HK-2 (cell line): ENCODE results near the gene RXRA.

Experiments used
- DNase-seq: peaks from one replicate; pipeline ENCODE4 v3.0.0-alpha.2; 2018; ENCODE audit not compliant: unreplicated experiment

RXRA gene

DNA sequence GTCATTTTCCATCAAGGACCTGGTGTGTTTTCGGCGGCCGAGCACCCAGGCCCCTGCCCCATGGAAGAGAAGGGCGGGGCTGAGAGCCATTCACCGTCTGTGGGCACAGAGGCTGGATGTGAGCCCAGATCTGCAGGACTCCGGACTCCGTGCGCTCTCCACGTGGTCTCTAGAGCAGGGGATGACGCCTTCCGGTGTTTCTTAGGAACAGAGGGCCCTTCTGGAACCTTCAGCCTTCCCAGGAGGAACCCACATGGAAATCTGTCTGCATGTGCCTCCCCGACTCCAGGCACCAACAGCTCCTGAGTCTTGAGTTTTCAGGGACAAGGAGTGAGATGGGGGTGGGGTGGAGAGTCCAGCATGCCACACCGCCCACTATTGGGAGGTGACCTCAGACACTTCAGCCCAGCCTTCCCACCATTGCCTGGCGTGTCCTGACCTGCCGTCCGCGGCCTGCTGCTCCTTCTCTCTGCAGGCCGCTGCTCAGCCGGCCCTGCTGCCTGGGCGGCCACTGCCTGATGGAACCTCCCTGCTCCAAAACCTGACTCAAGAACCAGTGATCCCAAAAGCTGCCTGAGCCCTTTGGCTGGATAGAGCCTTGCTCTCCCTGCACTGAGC is 2.4 kb upstream of the RXRA start:
- peak; percentile 79 for DNase-seq

DNA sequence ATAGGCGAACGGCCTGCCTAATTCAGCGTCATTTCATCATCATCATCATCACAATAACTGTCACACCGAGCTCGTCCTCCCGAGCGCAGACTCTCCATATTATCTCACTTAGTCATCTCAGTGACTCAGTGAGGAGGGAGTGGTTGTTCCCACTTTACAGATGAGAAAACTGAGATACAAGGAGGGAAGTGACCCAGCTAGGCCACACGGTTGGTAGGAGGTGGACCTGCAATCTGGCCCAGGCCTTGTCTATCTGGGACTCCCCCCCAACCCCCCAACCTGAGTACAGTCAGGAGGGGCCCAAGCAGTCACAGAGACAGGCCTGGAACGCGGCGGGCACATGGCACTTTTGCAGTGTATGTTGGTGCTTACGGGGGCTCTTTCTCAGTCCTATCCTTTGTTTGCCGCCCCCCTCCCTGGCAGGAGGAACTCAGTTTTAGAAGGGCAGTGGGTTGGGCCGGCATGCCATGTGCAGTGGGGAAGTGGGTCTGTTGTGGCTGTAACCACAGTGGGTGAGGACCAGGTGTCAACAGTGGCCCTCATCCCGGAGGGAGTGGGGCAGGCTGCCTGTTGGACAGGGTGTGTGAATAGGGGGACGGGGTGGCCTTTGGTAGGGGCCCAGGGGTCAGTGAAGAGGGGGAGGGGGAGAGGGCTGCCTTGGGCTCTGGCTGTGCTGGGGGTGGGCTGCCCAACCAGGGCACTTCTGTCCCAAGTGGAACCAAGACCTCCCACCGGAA is 1.7 kb upstream of the RXRA start:
- no peak for DNase-seq

DNA sequence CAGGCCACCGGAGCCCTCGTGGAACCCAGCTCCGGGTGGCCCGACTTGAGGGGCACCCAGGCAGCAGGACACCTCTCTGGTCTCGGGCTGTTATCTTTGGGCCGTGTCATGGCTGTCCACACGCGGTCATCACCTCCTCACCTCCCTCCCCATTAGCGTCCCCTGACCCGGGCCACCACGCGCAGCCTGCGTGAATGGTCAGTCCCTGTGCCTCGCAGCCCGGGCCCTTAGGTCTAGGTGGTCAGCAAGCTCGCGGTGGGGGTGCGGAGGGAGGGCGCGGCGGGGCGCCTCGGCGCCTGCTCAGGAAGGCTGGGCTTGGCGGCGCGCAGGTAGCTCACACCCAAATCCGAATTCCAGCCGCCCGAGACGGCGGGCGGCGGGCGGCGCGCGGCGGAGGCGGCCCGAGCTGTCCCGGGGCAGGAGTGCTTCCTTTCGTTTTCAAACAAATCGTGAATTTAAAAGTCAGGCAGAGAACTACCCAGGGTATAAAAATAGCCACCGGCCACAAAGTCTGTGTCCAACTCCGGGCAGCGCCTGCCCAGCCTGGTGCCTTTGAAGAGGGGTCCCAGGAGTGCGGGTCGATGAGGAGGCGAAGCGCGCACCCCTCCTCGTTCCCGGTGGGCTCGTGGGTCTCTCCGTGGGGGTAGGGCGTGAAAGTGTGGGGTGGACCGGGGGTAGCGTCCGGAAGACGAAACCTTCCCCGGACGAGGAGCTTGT is 1.0 kb upstream of the RXRA start:
- DNase-seq, result peak; percentile 64

DNA sequence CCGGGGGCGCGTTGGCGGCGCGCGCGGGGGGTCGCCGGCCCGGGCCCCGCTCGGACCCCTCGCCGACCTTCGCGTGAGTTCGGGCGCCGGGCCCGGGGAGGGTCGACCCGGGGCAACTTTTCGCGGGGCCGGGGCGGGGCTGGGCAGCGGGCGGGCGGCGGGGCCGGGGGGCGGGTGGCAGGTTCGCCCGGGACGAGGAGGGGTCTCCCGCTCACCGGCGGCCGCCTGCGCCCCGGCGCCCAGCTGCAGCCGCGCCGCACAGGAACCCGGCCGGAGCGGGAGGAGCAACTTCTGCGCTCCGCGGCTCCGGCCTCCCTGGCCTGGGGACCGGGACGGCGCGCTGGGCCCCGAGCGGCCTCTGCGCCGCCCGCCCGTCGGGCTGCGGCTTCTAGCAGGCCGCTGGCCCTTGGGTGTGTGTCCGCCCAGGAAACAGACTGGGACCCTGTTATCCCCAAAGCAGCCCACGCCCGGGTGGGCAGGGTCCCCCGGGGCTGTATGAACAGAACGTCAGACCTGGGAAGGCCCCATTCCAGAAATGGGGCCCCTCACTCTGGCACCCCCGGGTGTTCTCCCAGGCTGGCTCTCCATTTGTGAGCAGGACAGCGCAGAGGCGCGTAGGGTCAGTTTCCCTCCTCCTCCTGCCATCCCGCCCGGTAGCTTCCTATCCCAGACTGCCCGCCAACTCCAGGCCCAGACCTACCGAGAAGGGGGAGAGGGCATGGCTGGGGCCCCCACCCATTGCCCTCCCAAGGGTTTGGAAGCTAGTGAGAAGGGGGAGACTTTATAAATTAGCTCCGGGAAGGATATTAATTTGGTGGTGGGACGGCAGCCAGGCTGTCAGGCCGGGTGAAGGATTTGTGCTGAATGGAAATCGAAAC is 708 bp downstream of the RXRA start:
- DNase-seq, result peak; percentile 58

DNA sequence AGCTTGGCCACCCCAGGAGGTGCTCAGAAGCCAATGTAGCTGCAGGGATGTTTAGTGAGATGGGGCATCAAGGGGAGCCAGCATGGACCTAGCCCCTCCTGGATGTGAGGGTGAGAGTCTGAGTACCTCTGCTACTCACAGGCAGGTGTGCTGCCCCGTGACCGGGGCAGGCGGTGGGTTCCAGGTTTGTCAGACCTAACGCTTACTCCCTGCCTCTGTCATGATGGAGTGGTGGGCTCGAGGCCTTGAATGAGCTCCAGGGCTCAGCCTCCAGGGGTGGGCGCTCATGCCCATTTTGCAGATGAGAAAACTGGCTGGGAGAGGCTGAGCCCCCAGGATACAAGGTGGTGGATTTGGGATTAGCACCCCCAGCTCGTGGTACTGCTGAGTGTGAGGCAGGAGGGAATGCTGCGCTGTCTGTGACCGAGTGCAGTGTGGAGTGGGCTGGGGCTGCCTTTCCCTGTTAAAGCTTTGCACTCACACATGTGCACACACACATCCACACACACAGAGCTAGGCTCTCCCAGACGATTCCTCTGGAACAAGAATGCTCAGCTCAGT is 1.5 kb downstream of the RXRA start:
- no peak for DNase-seq

DNA sequence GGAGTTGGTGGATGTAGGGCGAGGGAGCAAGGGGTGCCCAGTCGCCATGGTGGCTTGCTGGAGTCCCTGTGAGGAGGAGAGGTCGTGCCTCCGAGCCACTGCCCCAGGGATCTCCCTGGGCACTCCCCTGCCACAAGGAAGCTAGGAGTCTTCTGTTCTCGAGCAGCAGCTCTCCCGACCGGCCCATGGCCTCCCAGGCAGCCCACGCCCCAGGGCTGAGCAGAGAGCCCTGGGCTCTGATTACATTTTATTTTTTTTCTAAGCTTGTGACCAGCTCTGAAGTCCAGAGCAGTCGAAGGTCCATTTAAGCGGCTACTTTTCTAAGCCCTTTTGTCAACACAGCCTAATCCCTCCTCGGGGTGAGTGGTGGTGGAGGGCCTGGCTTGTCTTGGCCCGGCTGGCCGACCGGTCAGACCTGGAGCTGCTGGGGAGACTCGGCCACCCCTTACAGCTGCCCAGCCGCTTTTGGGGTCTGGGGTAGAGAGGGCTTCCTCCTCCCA is 2.1 kb downstream of the RXRA start:
- no peak for DNase-seq

DNA sequence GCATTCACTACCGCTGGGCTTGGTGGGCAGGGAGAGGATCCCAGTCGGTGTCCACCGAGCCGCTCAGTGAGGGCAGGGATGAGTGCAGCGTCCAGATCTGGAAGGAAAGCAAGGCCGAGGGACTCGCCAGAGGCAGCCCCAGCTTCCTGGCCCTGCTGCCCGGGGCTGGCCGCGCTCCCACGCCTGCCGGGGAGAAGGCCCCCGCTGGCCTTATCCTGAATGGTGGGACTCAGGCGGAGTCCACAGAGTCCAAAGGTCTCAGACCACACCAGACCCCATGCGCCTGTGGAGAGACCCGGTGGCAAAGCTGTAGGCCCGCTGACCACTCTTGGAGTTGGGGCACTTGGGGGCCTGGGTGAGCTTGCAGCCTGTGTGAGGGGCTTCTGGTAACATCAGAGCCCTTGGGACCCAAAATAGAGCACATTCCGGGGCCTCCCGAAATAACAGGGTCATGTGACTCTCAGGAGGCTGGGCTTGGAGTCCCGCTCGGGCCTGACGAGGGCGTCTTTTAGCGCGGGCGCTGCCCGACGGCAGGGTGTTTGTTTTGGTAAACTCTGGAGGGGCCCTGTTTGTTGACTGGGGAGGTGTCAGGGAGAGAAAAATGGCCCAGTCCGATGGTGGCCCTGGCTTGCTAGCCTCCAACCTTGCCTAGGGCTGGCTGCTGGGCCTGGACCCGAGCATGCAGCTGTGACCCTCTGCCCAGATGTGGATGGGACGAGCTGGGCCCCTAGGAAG is 2.8 kb downstream of the RXRA start:
- no peak for DNase-seq

DNA sequence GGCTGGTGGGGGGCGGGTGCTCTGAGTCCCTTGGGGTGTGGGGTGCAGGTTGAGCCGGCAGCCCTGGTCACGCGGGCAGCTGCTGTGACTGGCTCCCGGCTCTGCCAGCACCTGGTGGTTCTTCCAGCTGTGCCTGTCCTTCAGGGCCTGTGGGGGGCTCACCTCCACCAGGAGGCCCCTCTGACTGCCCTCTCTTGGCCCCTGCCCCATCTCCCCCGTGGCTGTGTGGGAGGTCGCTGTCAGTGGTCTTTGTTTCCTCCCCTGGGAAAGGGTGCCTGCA is 3.3 kb downstream of the RXRA start:
- DNase-seq, result no peak

DNA sequence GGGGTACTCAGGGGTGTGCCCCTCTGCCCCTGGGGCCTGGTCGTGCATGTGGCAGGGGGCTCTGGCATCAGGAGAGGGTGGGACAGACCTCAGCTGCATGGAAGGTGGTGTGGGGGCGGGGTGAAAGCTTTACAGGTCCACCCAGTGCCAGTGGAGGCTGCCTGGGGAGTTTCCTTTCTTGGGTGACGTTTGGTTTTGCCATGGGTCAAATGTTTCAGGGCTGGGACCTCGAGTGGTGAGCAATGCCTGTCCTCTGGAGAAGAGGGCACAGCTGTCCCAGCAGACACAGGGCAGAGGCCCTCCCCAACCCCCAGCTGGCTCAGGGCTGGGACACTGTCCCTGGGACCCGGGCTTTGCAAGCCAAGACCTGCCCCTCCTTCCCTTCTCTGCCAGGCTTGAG is 3.6 kb downstream of the RXRA start:
- no peak for DNase-seq

DNA sequence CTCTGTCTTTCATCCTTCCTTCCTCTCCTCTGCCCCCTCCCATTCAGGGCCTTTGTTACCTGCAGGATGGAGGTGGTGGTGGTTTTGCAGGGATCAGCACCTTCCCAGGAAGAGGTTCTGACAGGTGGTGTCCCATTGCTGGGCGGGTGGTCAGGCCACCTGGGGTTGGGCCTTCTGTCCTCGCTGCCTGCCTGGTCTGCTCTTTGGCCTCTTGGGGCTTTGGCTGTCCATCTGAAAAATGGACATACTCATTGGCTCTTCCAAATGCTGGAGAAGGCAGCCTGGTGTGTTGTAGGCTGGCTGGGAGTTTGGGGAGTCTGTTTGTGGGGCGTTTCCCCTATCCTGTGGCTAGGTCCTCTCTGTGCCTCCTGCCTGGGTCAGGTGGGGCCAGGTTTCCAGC is 4.3 kb downstream of the RXRA start:
- no peak for DNase-seq

DNA sequence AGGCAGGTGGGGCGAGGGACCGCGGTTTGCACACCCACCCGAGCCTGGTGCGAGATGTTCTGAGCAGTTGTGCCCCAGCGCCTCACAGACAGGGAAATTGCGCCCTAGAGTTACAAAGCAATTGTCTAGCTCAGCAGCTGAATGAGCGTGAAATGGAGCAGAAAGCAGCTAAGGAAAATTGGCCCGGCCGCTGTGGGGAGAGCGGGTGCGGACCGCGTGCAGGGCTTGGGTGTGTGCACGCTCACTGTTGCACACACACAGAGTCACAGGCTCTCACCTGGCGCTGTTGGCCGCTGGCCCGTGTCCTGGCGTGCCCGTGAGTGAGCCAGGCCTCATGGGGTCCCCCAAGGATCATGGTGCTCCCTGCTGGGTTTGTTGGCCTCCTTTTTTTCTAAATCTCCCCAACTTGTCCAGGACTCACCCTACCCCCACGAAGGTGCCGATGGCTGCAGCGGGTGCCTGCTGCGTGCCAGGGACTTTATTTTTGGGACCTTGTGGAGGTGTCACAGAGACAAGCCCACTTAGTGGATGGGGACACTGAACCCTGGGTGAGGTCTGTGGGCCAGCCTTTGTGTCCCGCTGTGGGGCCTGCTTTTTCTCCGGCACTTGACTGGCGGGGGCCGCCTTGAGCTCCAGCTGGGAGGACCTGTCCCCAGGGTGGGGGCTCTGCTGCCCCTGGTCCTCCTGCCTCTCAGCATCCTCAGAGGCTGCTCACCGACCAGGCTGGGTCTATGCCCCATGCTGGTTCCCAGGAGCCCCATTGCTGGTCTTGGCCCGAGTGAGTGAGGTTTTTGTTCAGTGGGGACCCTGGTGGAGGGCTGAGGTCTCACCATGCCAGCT is 5.2 kb downstream of the RXRA start:
- DNase-seq, result no peak

DNA sequence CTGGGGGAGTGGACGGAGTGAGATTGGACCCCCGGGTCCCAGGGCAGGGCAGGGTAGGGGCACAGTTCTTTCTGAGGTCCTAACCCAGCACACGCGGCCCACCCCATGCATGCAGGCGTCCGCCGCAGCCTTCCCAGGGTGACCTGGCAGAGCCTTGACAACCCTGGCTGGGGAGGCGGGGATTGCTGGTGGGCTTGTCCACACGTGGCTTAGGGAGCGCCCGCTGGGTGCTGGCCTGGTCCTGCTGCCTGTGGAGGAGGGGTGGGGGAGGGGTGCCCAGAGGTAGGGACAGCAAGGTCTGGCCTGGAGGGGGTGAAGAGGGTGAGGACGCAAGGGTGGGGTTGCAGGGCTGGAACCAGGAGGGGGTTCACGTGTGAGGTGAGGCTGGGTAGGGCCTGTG is 6.0 kb downstream of the RXRA start:
- DNase-seq, result no peak

DNA sequence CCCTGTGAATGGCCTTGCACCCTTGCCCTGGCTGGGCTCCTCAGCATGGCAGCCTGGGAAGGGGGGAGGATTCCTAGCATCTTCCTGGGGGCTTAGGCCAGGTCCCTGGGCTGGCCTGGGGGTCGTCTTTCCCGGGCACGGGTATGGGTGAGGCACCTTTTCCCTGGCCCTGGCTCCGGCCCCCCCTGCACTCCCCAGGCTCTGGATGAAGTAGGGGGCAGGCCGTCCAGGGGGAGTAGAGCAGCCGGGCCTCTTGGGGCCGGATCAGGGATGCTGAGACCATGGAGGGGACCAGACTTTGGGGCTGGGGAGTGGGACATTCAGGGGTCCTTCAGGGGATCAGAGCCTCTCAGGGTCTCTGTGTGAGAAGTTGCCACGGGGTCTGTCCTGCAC is 6.6 kb downstream of the RXRA start:
- DNase-seq, result no peak

DNA sequence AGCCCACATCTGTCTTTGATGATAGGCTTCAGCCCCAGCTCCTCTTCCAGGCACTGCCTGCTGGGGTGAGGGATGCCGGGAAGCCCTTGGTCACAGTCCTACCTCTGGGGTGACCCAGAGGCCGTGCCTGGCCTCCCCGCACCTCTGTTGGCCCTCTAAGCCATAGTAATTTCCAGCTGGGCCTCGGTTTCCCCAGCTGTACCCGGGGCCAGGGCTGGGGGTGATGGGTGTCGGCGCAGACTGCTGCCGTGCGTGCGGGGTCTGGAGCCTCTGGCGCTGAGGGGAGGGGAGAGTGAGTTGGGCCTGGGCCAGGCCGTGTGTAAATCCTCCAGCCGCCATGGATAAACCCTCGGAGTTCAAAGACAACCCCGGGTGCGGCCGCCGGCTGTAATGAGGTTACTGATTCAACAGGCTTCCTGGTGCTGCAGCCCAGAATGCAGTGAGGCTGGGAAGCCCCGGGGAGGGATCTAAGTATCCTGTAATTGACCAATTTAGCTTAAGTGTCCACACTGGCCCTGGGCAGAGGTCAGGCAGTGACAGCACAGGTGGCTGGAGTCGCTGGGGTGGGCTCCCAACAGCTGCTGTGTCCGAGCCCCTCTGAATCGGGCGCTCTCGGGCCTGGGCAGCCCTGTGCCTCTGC is 7.1 kb downstream of the RXRA start:
- peak; percentile 67 for DNase-seq

DNA sequence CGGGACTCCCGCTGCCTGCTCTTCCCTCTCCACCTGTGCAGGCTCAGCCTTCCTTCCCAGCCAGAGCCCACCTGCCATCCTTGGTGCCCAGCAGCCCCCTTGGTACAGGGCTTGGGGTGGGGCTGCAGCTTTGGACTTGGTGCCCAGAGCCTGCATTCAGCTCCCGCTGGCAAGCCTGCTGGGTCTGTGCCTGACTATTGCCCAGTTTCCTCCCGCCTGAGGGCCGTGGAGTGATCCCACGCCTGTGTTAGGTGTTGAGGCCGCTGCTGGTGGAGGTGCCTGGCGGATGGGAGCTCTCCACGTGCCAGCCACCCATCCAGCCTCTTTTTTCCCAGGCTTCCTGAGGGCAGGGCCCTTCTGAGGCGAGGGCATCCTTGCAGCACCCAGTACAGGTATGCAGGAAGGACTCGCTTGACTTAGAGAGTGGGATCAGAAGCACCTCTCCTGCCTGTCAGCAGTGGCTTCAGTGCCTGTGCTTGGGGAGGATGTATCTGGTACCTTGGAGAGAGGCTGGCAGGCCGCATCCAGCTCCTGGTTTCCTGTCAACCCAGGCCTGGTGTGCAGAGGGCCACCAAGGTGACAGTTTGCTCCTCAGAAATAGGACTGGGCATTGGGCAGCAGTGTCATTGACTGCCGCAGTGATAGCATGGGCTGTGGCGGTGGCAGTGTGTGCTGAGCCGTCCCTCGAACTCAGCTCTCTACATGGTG is 7.8 kb downstream of the RXRA start:
- DNase-seq, result no peak

DNA sequence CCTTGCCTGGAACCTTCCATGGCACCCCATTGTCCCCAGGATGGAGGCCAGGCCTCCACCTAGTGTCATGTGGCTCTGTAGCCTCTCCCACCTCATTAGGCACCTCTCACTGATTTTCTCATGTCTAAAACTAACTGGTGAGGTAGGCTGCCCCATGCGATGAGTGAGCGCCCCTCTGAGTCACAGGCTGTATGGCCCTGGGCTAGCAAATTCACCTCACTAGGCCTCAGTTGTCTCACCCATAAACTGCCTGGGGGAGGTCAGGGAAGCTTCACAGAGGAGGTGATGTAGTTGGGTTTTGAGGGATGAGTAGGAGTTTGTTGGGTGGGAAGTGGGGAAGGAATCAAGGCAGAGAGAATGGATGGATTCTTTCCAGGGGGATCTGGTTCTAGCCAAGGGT is 8.8 kb downstream of the RXRA start:
- DNase-seq, result no peak

DNA sequence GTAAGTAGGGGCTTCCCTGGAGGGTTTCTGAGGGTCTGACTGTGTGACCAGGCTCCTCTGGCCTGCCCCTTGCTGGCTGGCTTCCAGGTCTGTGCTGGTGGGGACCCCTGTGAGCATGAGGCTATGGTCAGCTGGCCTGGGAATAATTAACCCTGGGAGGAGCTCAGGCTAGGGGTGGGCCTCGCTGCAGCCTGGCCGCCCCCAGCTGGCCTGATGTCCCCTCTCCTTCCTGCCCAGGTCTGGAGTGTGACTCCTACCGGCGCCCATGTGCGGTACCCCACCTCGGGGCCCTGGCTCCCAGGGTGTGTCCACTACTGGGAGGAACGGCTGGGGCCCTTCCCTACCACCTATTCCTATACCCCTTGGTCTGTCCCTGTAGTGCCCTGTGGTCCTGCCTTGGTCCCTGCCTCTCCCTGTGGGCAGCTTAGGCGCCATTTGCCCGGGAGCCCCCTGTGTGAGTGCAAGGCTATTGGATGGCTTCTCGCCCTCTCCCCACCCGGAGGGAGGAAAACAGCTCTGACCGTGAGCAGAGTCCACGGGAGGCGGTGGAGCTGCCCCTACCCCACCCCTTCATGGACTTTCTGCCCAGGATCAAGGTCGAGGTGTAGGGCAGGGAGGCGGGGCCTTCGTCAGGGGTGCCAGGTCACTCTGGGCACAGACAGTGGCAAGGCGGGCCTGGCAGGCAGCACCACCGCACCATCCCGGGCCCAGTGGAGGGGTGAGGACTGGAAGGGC is 9.4 kb downstream of the RXRA start:
- DNase-seq, result no peak

DNA sequence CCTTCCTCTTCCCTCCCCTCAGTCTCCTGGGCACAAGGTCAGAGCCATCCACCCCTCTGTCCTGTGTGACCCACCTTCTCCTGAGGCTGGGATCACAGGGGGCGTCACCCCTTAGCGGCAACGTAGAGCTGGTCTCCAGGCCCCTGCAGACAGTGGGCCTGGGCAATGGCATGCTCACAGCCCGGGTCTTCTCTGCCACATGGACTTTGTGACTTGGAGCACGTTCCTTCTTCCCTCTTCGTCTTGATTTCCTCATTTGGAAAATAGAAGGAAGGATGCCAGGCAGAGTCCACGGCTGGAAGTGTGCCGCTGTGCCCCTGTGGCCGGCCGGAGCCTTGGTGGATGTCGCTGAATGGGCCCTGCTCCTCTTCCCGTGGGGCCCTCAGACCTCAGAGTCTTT is 10.0 kb downstream of the RXRA start:
- no peak for DNase-seq

DNA sequence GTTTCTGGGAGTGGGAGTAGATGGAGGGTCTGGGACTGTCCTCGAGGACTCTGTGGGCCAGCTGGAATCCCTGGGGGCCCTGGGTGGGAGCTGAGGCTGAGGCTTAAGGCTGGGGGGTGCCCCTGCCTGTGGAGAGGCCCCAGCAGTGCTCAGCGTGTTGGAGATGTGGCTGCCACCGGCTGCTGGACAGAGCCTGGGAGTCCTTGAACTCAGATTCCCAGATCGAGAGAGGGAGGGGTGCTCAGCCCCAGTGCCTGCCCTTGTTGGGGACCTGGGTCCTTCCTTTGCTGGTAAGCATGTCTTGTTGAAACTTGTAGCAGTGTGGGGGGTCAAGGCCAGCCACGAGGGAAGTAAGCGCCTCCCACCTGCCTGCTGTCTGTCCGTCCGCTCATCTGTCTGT is 10.7 kb downstream of the RXRA start:
- no peak for DNase-seq
